Activated CD8-positive, alpha-beta T cell treated with anti-CD3 and anti-CD28 coated beads for 36 hours (primary cell): ENCODE results near the gene MEGF11. TPM values are rescaled to one million over a fixed set of nuclear protein-coding genes. Genes with fewer than 3 reads are reported as not detected.
A peak's percentile ranks its signal among the peaks of the same experiment; 100 is the strongest.

Experiments used
- ATAC-seq: fragments of 200-7000 bp; cut with Tn5 transposase; one replicate; pipeline ENCODE4 v1.10.0; 2021; ENCODE audit warnings: mild to moderate bottlenecking, moderate library complexity
- CTCF ChIA-PET: fragments of 350-600 bp; sonication (Branson Sonifier 250); formaldehyde crosslinking; loops from one replicate; lab custom pipeline; 2021; ENCODE audit warnings: antibody characterized with exemption; lab: Charles Lee
- POLR2A ChIA-PET: fragments of 350-600 bp; sonication (Branson Sonifier 250); formaldehyde crosslinking; loops from one replicate; lab custom pipeline; 2021; ENCODE audit warnings: antibody characterized with exemption; lab: Charles Lee
- DNase-seq: peaks from one replicate; pipeline ENCODE4 v3.0.0-alpha.2; 2020
- H3K27ac Mint-ChIP-seq: one replicate; pipeline ENCODE4 v1.8.0; 2021; ENCODE audit warnings: mild to moderate bottlenecking, mixed read lengths
- H3K27me3 Mint-ChIP-seq: one replicate; pipeline ENCODE4 v1.8.0; 2021; ENCODE audit warnings: mixed read lengths
- H3K36me3 Mint-ChIP-seq: one replicate; pipeline ENCODE4 v1.8.0; 2021; ENCODE audit warnings: low read depth, mixed read lengths
- H3K4me1 Mint-ChIP-seq: one replicate; pipeline ENCODE4 v1.8.0; 2021; ENCODE audit warnings: low read depth, mixed read lengths
- H3K4me3 Mint-ChIP-seq: one replicate; pipeline ENCODE4 v1.8.0; 2021; ENCODE audit warnings: mild to moderate bottlenecking, moderate library complexity, mixed read lengths
- H3K9me3 Mint-ChIP-seq: one replicate; pipeline ENCODE4 v1.8.0; 2021; ENCODE audit warnings: mixed read lengths
- CTCF ChIP-seq: fragments of 200-600 bp; IDR thresholded peaks from one replicate; pipeline ENCODE4 v1.8.0; 2022; ENCODE audit warnings: antibody characterized with exemption, mild to moderate bottlenecking
- intact Hi-C: fragments of 100-400 bp; cut with micrococcal nuclease; formaldehyde crosslinking; loops from one replicate; pipeline ENCODE4 v1.10.0; 2022
- total RNA-seq, 2 experiments: library from RNA; stranded (reverse); gene quantifications; one replicate each; pipeline ENCODE4 v1.2.3, GENCODE V29; 2021

The MEGF11 gene
- total RNA-seq: not detected

DNA sequence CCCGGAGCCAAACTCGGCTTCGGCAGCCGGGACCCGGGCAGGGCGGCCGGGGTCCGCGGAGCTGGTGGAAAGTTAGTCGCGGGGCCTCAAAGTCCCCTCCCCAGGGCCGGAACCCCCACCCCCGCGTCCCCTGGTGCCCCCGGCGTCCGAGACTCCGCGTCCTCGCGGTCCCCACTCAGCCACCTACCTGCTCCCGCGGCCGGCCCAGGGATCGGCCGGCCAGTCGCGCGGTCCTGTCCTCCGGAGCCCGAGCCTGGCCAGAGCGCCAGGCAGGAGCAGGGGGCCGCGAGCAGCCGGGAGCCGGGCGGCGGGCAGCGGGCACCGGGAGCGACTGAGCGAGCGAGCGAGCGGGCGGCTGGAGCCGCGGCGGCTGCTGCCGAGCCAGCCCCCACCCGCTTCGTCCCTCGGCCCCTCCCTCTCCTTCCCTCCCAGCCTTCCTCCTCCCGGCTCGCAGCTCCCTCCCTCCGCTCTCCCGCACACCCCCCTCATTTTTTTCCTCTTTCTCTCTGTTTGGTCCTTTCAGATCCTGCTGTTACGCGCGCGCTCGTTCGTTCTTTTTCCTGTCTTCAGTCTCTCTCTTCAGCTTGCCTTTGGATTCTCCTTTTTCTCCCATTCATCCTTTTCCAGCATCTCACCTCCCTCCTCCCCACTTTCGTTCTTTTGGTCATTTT, at the start of gene MEGF11:
Gene MEGF11 (minus strand): TSS at position 333 of the 671 bp plus-strand sequence. CDS start 125,347 bp downstream, outside the sequence.
- ATAC-seq (no peak), DNase-seq (peak; percentile 6)
- ChIA-PET CTCF (no interaction called here), POLR2A (interaction anchor here (0.7 kb wide), 1 partner anchor 384 kb away, joined by 3 read pairs; the partner anchor contains the start of gene RAB11A)
- no peak within 1 kb of the TSS for H3K27ac Mint-ChIP-seq
- peak within 1 kb of the TSS; percentile 66 for H3K4me3 Mint-ChIP-seq
- no peaks in the 10 kb centered on the region for H3K9me3 Mint-ChIP-seq
- no peaks in the 10 kb centered on the region for H3K36me3 Mint-ChIP-seq
- intact Hi-C loops: no loop called here
- TF ChIP-seq CTCF: no peak
- peaks cover 56% of the 10 kb centered on the region for H3K27me3 Mint-ChIP-seq
- peaks cover 9% of the 10 kb centered on the region for H3K4me1 Mint-ChIP-seq

DNA sequence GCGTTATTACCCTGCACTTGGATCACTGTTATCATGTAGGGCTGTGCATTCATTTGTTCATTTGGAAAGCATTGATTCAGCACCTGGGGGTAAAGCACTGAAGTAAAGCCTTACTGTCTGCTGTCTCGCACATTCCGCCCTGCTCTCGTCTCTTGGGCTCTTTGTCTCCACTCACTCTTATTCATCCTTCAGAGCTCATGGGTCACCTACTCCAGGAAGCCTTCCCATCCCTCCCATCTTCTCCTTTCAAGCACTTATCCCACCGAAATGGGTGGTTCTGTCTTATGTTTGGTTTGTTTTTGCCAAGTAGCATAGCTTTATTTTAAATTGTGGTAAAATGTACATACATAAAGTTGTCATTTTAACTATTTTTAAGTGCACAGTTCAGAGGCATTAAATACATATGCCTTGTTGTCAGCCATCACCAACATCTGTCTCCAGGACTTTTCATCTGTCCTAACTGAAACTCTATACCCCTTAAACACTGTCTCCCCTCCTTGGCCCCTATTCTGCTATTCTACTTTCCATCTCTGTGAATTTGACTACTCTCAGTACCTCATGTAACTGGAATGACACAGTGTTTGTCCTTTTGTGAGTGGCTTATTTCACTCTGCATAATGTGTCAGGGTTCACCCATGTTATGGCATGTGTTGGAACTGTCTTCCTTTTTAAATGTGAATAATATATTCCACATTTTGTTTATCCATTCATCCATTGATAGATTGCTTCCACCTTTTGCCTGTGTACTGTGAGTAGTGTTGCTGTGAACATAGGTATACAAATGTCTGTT, 49.1 kb upstream of the MEGF11 start:
- H3K4me1 Mint-ChIP-seq: no peaks in the 10 kb centered on the region
- no peak overlapping the region for H3K4me3 Mint-ChIP-seq
- no peaks in the 10 kb centered on the region for H3K27me3 Mint-ChIP-seq
- intact Hi-C loops: no loop called here
- CTCF ChIA-PET: interaction anchor here (1.0 kb wide), 1 partner anchor 14 kb away, joined by 4 read pairs; no protein-coding TSS in a partner anchor
- no peak for TF ChIP-seq CTCF
- ATAC-seq (no peak), DNase-seq (no peak)
- peaks cover 11% of the 10 kb centered on the region for H3K36me3 Mint-ChIP-seq
- POLR2A ChIA-PET: interaction anchor here (0.7 kb wide), 1 partner anchor 194 kb away, joined by 4 read pairs; no protein-coding TSS in a partner anchor
- no peaks in the 10 kb centered on the region for H3K9me3 Mint-ChIP-seq
- no peak overlapping the region for H3K27ac Mint-ChIP-seq

DNA sequence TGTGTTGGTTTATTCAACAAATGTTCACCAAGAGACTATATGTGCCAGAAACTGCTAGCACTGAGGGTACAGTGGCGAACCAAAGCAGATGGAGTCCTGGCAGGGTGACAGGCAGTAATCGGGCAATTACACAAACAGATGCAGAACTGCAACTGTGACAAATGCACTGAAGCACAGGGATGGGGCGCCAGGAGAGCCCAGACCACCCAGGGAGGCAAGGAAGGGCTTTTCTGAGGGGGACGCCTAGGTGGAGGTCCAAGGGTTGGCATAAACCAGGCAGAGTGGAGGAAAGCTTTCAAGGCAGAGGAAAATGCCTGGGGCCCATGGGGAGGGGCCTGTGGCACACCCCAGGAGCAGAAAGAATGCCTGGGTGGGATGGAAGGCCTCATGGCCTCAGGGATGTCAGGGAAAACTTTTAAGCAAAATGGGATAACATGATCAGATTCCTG, 45.3 kb upstream of the MEGF11 start:
- no peak for TF ChIP-seq CTCF
- Mint-ChIP-seq H3K4me1 (peaks cover 22% of the 10 kb centered on the region), H3K27ac (no peak overlapping the region), H3K36me3 (peaks cover 26% of the 10 kb centered on the region), H3K4me3 (no peak overlapping the region), H3K27me3 (no peaks in the 10 kb centered on the region), H3K9me3 (no peaks in the 10 kb centered on the region)
- DNase-seq: no peak
- ChIA-PET POLR2A (no interaction called here), CTCF (interaction anchor here (1.2 kb wide), 1 partner anchor 10 kb away, joined by 3 read pairs; no protein-coding TSS in a partner anchor)
- intact Hi-C loops: no loop called here
- ATAC-seq: no peak

DNA sequence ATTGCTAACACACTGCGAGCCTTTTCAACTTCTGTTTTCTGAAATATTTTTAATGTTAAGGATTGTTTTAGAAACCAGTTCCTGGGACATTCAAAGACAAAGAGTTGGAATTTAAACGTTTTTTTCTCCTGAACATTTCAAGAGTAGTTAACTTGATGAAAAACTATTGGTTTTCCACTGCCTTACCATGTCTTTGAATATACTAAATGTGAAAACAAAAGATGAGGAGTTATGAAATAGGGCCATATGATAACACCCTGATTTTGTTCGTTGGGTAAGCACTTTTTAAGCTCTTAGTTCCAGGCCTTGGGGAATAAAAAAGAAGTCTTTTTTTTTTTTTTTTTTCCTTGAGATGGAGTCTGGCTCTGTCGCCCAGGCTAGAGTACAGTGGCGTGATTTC, 42.6 kb upstream of the MEGF11 start:
- Mint-ChIP-seq H3K4me3 (no peak overlapping the region), H3K27ac (no peak overlapping the region), H3K9me3 (no peaks in the 10 kb centered on the region), H3K4me1 (peaks cover 33% of the 10 kb centered on the region), H3K36me3 (peaks cover 26% of the 10 kb centered on the region), H3K27me3 (no peaks in the 10 kb centered on the region)
- intact Hi-C loops: no loop called here
- ChIA-PET CTCF (no interaction called here), POLR2A (interaction anchor here (3.2 kb wide), 1 partner anchor 203 kb away, joined by 17 read pairs; the partner anchor contains the start of gene SNAPC5)
- no peak for TF ChIP-seq CTCF
- no peak for ATAC-seq
- no peak for DNase-seq
